GM18951 (cell line): Measurements from ENCODE around the gene DIAPH2.

Experiments used
- POLR2A ChIP-seq: IDR thresholded peaks from 4 replicates; pipeline ENCODE4 v1.6.1; 2011; ENCODE audit warnings: mild to moderate bottlenecking; ENCODE audit not compliant: insufficient read length, insufficient read depth; ENCODE audit errors: extremely low read depth
- in situ Hi-C: fragments of 300-500 bp; cut with MboI; formaldehyde crosslinking; loops from one replicate; pipeline ENCODE4 v1.12.0; 2022; ENCODE audit warnings: low sequenced_read_pairs, mixed read lengths, inconsistent platforms; ENCODE audit not compliant: unreplicated experiment

DIAPH2 gene

GRCh38 chrX:97498093-97498492 lies 813.5 kb downstream of the DIAPH2 start:
- no peak for TF ChIP-seq POLR2A
- in situ Hi-C loops = no loop called here

DNA sequence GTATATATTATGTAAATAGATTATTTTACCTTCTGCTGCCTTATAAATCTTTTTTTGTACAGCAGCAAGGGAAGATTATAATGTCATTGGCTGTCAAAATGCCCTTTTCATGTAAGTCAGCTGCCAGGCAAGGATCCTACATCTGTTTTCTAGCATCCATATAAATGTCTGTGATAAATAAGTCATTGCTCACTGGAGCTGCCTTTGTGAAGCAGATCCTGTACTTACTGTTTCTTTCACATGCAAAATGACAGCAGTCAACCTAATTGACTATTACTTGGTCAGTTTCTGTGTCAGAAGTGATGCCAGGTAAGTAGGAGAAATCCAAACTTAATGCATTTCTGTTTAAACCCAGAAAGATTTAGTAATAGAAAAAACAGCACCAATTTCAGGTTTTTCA lies 819.8 kb downstream of the DIAPH2 start:
- in situ Hi-C loops = no loop called here
- TF ChIP-seq POLR2A = no peak

GRCh38 chrX:97517763-97518162 lies 833.1 kb downstream of the DIAPH2 start:
- in situ Hi-C loops = no loop called here
- no peak for TF ChIP-seq POLR2A

DNA sequence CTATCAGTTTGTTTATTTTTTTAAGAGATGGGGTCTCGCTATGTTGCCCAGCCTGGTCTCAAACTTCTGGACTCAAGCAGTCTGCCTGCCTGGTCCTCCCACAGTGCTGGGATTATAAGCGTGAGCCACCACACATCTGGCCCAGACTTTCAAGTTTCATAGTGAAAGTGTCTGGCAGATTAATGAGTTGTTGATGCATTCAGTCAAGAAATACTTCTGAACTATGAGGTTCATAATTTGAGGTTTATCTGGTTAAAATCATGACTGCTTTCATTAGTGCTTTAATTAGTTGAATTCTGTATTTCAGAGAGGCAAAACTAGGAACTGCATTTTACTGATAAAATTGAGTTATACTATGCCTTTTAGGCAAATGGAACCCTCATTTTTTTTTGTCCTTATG lies 837.7 kb downstream of the DIAPH2 start:
- TF ChIP-seq POLR2A = no peak
- in situ Hi-C loops = no loop called here

- no peak for TF ChIP-seq POLR2A
- in situ Hi-C loops = no loop called here
These were observed 839.7 kb downstream of the DIAPH2 start for GRCh38 chrX:97524340-97524739.

DNA sequence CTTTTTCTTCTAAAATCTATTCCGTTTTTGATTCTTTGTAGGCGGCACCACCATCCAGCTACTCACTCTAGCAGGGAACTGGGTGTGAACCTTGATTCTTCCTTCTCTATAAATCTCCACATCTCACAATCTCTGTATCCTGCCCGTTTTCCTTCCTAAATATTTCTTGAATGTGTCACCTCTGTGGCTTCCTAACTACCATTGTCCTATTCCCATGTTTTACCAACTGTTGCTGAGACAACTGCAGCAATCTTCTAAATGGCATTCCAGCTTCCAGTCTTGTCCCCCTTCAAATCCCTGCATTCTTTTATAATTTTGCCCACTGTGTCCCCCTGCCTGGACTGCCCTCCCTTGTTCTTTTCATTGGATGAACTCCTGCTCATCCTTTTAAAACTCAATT lies 840.4 kb downstream of the DIAPH2 start:
- in situ Hi-C loops = no loop called here
- no peak for TF ChIP-seq POLR2A

- in situ Hi-C loops = no loop called here
These were observed 841.3 kb downstream of the DIAPH2 start for GRCh38 chrX:97525981-97526380.

GRCh38 chrX:97527725-97528124 lies 843.1 kb downstream of the DIAPH2 start:
- in situ Hi-C loops = no loop called here
- TF ChIP-seq POLR2A = no peak

More at GRCh38 chrX:97525981-97526380, 841.3 kb downstream of the DIAPH2 start:
- no peak for TF ChIP-seq POLR2A

DNA sequence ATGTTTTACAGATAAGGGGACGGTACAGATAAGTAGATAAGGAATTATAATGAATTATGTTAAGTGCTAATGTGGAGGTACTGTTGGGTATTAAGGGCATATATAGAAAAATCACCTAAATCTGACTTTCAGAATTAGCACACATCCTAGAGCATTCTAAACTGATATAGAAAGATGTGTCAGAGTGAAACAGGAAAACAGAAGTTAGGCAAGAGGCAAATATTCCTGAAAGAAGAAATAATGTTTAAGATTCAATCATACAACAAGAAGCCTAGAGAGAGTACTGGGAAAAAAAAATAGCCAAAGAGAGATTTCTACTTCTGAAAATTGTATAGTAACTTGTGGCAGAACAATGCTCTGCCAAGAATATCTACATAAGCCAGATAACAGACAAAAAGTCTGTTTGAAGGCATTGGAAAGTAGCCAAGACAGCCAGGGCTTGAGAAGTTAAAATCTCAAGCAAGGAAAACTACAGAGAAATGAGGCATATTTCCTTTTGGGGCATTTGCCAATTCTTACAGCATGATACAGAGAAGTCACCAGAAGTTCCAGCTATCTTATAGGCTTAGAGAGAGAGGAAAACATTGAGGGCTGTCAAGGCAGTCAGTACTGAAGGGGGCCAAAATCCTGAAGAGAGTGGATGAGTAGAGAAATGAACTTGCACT lies 845.0 kb downstream of the DIAPH2 start:
- in situ Hi-C loops = no loop called here
- TF ChIP-seq POLR2A = no peak

DNA sequence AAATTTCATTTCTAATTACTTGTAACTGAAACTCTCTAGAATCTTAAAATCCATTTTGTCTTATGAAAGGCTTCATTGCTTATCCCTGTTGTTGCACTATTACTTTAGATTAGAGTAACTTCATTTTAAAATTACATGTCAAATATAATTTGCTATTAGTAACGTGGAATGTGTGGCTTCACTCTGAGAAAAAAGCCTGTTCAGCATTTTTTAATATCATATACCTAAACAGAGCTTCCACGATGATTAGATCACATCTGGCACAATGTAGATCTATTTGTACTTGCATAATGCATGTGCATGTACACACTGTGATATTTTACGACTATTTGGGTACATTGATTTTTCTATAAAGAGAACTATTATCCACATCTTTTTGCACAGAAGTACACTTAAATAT lies 847.2 kb downstream of the DIAPH2 start:
- in situ Hi-C loops = no loop called here
- TF ChIP-seq POLR2A = no peak

DNA sequence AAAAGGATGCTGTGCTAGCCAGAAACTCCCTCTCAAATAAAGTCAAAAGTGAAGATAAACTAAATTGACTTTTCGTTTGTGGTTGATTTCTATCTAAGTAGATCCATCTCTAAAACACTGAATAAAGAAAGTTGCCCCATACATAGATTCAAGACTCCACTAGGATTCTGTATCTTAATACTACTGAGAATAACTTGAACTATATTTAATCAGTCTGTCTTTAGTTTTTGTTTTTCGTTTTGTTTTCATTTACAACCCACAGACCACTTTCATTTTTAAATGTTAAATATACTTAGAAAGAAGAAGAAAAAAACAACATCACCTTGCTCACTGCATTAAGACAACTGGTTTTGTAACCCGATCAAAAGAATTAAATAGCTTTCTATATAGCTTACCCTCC lies 854.1 kb downstream of the DIAPH2 start:
- in situ Hi-C loops = no loop called here
- no peak for TF ChIP-seq POLR2A

DNA sequence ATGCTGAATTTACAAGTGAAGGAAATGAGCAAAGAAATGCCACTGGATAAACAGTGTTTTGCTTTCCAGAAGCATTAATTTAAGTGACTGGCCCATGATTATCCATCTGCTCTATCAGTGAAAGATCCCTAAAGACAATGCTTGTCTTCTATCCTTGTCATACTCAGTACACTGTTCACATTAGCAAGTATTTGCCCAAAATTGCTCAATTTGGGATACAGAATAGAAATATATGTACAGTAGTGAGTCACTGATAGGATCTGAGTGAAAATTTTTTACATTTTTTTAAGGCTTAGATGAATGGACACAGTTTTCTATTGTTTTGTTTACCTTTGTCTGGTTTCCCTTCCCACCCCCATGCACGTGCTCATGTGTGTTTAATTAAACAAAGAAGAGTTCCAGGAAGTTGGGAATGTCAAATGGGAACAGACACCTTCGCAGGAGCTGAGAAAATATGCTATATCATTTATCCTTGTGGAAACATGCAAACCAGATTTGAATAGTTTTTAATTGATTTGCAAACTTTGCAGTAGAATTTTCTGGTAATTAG lies 855.4 kb downstream of the DIAPH2 start:
- in situ Hi-C loops = no loop called here

GRCh38 chrX:97547877-97548578 lies 863.4 kb downstream of the DIAPH2 start:
- in situ Hi-C loops = no loop called here
- TF ChIP-seq POLR2A = no peak

More for the DNA sequence above, 855.4 kb downstream of the DIAPH2 start:
- TF ChIP-seq POLR2A = no peak

DNA sequence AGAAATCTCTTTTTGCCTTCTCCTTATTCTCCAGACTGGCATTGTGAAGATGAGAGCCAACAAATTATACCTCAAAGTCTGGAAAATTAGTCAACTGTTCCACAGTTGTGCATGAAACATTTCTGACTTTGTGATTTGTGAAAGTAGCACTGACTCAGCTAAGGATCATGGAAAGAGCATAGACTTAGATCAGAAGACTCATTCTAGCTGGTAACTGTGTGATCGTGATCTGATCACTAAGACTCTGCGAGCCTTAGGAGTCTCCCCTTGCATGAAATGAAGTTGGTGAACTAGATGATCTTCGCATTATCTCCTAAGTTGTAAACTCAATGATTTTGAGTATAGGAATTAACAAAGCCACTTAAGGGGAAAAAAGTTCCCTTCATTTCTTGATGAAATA lies 867.2 kb downstream of the DIAPH2 start:
- TF ChIP-seq POLR2A = no peak
- in situ Hi-C loops = no loop called here

DNA sequence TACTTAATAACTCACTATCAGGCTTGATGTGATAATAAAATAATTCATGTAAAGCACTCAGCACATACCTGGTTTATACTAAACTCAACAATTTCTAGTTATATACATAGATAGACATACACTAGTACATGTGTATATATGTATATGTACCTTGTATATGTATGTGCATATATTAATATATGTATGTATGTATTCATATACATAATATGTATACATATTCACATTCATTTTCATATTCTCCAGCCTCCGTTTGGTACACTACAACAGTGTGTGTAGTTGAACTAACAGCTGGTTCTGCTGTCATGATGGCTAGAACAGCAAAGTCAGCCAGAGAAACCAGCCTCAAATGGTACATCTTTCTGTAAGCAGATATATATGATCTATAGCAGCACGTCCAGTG lies 869.2 kb downstream of the DIAPH2 start:
- no peak for TF ChIP-seq POLR2A
- in situ Hi-C loops = no loop called here

GRCh38 chrX:97556359-97556758 lies 871.7 kb downstream of the DIAPH2 start:
- in situ Hi-C loops = no loop called here
- no peak for TF ChIP-seq POLR2A
